Left ventricle myocardium inferior (tissue), 1 donor: ENCODE measurements around the gene CRYBG1. TPM values are rescaled to one million over a fixed set of nuclear protein-coding genes. Genes with fewer than 3 reads are reported as not detected.

Source experiments
- DNase-seq: peaks from one replicate; pipeline ENCODE4 v3.0.0-alpha.2; 2020
- H3K27ac ChIP-seq: fragments of 200-600 bp; replicated peaks from 2 replicates; pipeline ENCODE4 v1.8.0; 2021
- H3K27me3 ChIP-seq: fragments of 200-600 bp; 2 replicates; pipeline ENCODE4 v1.8.0; 2021; ENCODE audit warnings: low read depth
- H3K36me3 ChIP-seq: fragments of 200-600 bp; 2 replicates; pipeline ENCODE4 v1.8.0; 2021
- H3K4me1 ChIP-seq: fragments of 200-600 bp; 2 replicates; pipeline ENCODE4 v1.8.0; 2021
- H3K4me3 ChIP-seq: fragments of 200-600 bp; 2 replicates; pipeline ENCODE4 v1.8.0; 2021; ENCODE audit warnings: mild to moderate bottlenecking, moderate library complexity
- H3K9me3 ChIP-seq: fragments of 200-600 bp; replicated peaks from 2 replicates; pipeline ENCODE4 v1.8.0; 2021
- CTCF ChIP-seq: fragments of 200-600 bp; IDR thresholded peaks from 2 replicates; pipeline ENCODE4 v1.8.0; 2021; ENCODE audit warnings: antibody characterized with exemption, mild to moderate bottlenecking, borderline replicate concordance
- intact Hi-C: fragments of 100-400 bp; cut with micrococcal nuclease; formaldehyde crosslinking; loops from one replicate; pipeline ENCODE4 v1.11.0; 2022
- total RNA-seq: library from RNA; stranded (reverse); fragmentation: NEBNext Ultra II Directional; extraction: Animal tissue kit (Norgen Biotek cat#: 25700); gene quantifications from one replicate; pipeline ENCODE4 v1.2.1, GENCODE V29; 2021
- donor health status: DM: no; HTN: yes; CAD: no; lungs with severe emphysema.

The CRYBG1 gene
- total RNA-seq, 1 donor from 2014 or later: 1.3 TPM

- H3K36me3 ChIP-seq: no peaks in the 10 kb centered on the region
- intact Hi-C loops: no loop called here
- no peak for DNase-seq
- no peaks in the 10 kb centered on the region for H3K9me3 ChIP-seq
- peaks cover 22% of the 10 kb centered on the region for H3K27me3 ChIP-seq
- no peaks in the 10 kb centered on the region for H3K4me1 ChIP-seq
- no peak overlapping the region for H3K4me3 ChIP-seq
- no peak for TF ChIP-seq CTCF
- H3K27ac ChIP-seq: no peak overlapping the region
Observed at GRCh38 chr6:106413722-106414121, 53.2 kb downstream of the CRYBG1 start.

GRCh38 chr6:106415921-106416320 is 55.4 kb downstream of the CRYBG1 start:
- no peak overlapping the region for H3K27ac ChIP-seq
- intact Hi-C loops: no loop called here
- no peaks in the 10 kb centered on the region for H3K36me3 ChIP-seq
- H3K4me3 ChIP-seq: no peak overlapping the region
- TF ChIP-seq CTCF: no peak
- H3K9me3 ChIP-seq: no peaks in the 10 kb centered on the region
- no peak for DNase-seq
- H3K4me1 ChIP-seq: no peaks in the 10 kb centered on the region
- H3K27me3 ChIP-seq: peaks cover 17% of the 10 kb centered on the region

GRCh38 chr6:106417572-106418147 is 57.1 kb downstream of the CRYBG1 start:
- H3K36me3 ChIP-seq: no peaks in the 10 kb centered on the region
- H3K27ac ChIP-seq: no peak overlapping the region
- no peak overlapping the region for H3K4me3 ChIP-seq
- no peak for DNase-seq
- intact Hi-C loops: no loop called here
- no peaks in the 10 kb centered on the region for H3K4me1 ChIP-seq
- no peak for TF ChIP-seq CTCF
- H3K27me3 ChIP-seq: peaks cover 17% of the 10 kb centered on the region
- H3K9me3 ChIP-seq: no peaks in the 10 kb centered on the region

- intact Hi-C loops: no loop called here
- H3K27ac ChIP-seq: no peak overlapping the region
- H3K4me3 ChIP-seq: no peak overlapping the region
- H3K36me3 ChIP-seq: no peaks in the 10 kb centered on the region
- no peaks in the 10 kb centered on the region for H3K4me1 ChIP-seq
- DNase-seq: no peak
- H3K27me3 ChIP-seq: peaks cover 20% of the 10 kb centered on the region
- TF ChIP-seq CTCF: no peak
- no peaks in the 10 kb centered on the region for H3K9me3 ChIP-seq
Observed at GRCh38 chr6:106419900-106420613, 59.5 kb downstream of the CRYBG1 start.

GRCh38 chr6:106421496-106421895 is 61.0 kb downstream of the CRYBG1 start:
- Histone ChIP-seq H3K27me3 (peaks cover 29% of the 10 kb centered on the region), H3K36me3 (no peaks in the 10 kb centered on the region), H3K4me3 (no peak overlapping the region), H3K9me3 (no peaks in the 10 kb centered on the region), H3K4me1 (no peaks in the 10 kb centered on the region), H3K27ac (no peak overlapping the region)
- intact Hi-C loops: no loop called here
- DNase-seq: no peak
- TF ChIP-seq CTCF: no peak
